ENCODE measurements around the gene SFXN5.

SFXN5 gene

GRCh38 chr2:72940786-72941185 lies 130.7 kb downstream of the SFXN5 start:
- no peak for DNase-seq (ENCODE audit: low read depth)

DNA sequence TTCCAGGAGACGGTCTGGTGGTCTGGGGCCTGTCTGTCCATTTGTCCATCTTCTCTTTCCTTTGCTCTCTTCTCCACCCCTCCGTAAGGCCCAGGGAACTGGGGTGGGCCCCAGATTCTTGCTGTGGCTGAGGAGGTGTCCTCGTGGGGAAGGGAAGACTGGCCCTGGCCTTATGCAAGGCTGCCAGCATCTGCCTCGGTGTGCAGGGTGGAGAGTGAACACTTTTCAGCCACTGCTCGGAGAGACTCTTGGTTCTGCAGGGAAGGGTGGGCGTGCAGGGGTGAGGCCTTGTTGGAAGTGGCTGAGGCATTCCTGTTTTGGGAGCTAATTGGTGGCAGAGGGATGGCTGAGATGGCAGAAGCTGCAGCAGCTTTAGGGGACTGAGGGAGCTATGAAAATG lies 131.2 kb downstream of the SFXN5 start:
- DNase-seq (ENCODE audit: low read depth), result no peak

- DNase-seq (ENCODE audit: low read depth), result no peak
Measured at GRCh38 chr2:72938455-72938854, 133.1 kb downstream of the SFXN5 start.

DNA sequence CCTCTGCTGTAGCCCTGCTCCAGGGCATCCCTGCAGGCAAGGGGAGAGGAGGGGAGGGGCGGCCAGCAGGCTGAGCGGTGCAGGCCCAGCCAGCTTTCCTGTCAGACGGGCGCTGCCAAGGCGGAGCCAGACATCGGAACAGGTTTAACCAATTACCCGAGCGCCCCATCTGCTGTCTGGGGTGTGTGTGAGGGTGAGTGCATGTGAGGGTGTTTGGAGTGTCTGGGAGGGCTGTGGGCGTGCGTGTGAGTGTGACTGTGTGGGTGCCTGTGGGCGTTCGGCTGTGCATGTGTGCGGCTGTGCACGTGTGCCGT lies 134.2 kb downstream of the SFXN5 start:
- no peak for DNase-seq (ENCODE audit: low read depth)

DNA sequence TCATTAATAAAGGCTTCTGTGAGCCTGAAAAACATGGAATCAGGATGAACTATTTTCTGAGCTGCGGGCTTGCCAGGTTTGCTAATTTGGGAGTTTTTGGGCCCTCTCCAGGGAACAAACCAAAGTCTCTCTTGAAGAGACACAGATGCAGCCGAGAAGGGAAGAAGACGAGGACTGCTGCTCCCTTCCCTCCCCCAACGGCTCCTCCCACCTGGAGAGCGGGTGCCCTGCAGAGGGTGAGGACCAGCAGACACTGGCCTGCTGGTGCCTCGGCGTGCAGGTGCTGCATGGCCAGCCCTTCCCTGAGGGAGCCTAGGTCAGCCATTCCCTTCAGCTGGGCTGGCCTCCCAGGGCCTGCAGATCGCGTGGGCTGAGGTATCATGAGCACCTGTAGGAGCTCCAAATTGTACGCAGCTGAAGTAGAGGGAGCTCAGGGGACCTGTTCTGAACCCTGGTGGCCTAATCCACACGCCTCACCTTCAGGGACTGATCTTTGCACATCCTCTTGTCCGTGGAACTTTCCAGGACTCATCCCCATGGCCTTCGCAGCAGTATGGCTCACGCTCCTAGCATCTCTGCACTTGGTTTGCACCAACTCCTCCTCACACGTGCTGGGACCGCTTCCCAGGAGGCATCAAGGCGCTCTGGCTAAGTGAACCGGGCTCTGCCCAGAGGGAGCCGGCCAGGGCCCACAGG lies 134.7 kb downstream of the SFXN5 start:
- no peak for DNase-seq (ENCODE audit: low read depth)

- no peak for DNase-seq (ENCODE audit: low read depth)
Measured at GRCh38 chr2:72935611-72935957, 135.9 kb downstream of the SFXN5 start.

GRCh38 chr2:72934683-72935610 lies 136.6 kb downstream of the SFXN5 start:
- DNase-seq (ENCODE audit: low read depth), result no peak

GRCh38 chr2:72933646-72934151 lies 137.8 kb downstream of the SFXN5 start:
- DNase-seq (ENCODE audit: low read depth), result no peak

- DNase-seq (ENCODE audit: low read depth), result no peak
Measured at GRCh38 chr2:72933207-72933606, 138.3 kb downstream of the SFXN5 start.

DNA sequence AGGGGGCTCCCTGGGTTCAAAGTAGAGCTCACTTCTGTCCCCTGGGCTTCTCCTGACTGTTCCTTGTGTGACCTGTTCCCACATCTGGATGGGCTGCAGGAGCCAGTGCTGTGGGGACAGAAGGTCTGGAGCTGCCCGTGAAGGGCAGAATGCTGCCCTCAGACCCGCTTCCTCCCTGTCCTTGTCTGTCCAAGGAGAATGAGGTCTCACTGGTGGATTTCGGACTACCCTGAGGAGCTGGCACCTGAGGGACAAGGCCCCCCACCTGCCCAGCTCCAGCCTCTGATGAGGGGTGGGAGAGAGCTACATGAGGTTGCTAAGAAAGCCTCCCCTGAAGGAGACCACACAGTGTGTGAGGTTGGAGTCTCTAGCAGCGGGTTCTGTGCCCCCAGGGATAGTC lies 138.7 kb downstream of the SFXN5 start:
- no peak for DNase-seq (ENCODE audit: low read depth)

GRCh38 chr2:72932045-72932740 lies 139.3 kb downstream of the SFXN5 start:
- DNase-seq (ENCODE audit: low read depth), result no peak

GRCh38 chr2:72931280-72931910 lies 140.1 kb downstream of the SFXN5 start:
- DNase-seq (ENCODE audit: low read depth), result no peak

GRCh38 chr2:72929010-72929409 lies 142.5 kb downstream of the SFXN5 start:
- no peak for DNase-seq (ENCODE audit: low read depth)

DNA sequence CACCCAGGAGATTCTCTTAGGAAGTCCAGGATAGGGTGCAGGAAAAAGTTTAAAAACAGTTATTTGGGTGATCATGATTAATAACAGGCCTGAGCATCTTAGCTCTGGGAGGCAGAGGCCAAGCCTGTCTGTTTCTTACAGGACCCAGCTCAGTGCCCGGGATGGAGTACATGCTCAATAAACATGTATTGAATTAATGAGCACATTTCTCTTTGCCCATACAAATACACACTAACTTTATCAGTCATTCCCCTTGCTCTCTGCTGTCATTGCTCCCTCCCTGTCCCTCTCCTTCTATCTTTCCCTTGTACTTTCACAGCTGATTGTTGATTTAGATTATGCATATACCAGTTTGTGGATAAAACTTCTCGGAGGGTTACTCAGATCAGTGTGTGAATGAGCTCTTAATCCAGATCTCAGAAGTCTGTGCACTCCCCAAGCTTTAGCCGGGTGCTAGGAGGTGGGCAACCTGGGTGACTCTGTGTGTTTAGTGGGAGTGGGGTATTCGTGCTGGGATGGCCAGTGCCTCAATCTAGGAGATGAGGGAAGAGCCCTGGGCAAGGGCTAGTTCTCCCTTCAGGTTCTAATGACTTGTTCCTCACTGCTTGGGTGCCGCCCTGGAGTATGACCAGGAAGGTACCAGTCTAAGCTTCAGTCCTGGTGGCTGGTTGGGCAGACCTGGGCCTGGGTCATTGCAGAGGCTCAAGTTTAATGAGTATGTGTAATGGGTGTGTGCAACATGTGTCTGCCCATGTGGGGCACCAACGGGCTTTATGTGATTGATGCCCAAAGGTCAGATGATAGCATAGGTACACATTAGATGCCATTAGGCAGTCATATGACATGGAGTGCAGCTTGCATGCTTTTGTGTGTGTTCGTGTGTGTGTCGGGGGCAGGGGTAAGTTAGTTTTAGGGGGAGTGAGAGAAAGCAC lies 143.6 kb downstream of the SFXN5 start:
- DNase-seq (ENCODE audit: low read depth), result no peak

DNA sequence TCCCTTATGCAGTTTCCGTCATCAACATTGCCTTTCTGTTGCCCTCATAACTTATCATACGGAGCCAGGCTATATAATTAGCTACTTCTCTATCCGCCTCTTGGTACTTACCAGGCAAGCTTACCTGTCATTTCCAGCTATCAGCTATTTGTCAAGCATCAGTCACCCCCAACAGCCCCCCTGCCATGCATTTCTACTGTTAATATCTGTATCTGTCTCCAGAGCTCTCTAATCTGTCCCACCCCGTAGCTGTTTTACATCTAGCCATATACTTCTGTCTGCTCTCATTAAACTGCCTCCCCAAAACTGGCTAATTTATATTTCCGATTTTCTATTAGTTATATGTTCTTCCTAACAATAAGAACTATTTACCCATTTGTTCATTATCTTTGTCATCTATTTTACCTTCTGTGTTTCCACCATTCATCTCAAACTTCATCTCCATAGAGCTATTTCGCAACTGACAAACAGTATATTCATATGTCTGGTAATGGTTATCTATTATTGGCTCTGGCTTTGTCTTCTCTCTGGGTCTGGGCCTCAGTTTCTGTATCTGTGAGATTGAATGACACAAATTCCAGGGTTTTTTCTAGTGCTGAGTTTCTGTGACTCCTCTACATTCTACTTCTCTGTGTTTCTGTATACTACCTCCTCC lies 144.6 kb downstream of the SFXN5 start:
- no peak for DNase-seq (ENCODE audit: low read depth)

- no peak for DNase-seq (ENCODE audit: low read depth)
Measured at GRCh38 chr2:72926368-72926767, 145.1 kb downstream of the SFXN5 start.

- no peak for DNase-seq (ENCODE audit: low read depth)
Measured at GRCh38 chr2:72925328-72925943, 146.1 kb downstream of the SFXN5 start.

DNA sequence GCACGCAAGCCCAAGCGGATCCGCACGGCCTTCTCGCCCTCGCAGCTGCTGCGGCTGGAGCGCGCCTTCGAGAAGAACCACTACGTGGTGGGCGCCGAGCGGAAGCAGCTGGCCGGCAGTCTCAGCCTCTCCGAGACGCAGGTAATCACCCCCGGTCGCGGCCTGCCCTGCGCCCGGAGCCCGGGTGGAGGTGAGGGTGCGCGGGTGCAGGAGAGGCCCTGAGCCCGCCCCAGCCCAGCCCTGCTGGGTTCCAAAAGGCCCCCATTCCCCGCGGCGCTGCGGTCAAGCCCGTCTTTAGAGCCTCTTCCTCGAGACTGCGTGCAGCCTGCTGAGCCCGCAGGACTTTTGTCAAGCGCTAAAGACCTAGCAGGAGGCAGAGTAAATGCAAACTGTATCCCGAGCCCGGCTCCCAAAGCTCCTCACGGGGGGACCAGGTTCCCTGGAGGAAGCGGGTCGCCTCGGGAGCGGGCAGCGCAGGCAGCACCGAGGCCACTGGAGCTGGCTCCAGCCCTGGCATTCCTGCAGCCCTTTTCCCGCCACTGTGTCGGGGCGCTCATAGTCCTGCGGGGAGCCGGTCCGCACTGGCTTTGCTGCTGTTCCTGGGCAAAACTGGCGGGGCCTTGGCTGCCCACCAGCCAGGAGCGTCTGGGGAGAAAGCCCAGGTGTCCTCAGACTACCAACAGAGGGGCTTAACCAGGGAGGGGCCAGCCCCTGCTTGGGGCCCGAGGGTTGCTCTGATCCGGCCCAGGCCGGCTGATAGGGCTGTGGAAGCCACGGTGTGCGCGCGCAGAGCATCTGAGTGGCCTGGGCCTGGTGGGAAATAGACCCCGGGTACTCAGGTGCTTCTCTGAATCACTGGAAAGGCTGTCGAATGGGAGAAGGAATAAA lies 146.9 kb downstream of the SFXN5 start:
- DNase-seq (ENCODE audit: low read depth), result no peak

DNA sequence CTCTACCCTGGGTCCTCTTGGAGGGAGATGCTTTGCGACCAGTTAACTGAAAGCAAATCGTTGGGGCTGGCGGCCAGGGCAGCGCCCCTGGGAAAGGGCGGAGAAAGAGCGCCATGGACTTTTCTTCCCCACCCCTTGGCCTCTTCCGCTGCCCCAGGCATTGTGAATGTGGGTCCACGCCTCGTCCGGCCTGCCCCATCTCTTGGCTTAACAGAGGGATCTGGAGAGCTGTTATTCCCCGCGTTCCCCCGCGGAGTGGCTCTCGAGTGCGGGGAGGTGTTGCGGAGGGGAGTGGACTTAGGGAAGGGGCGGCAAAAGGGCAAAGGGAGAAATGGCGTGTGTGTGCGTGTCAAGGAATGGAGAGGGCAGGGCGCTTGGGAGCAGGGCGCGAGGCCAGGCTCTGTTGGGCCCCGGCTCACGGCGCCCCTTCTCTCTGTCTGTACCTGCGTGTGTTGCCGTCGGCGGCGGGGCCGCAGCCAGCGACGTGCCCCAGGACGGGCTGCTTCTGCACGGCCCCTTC lies 147.6 kb downstream of the SFXN5 start:
- DNase-seq (ENCODE audit: low read depth), result no peak
